ENCODE results near the gene PDZRN3.

Gene PDZRN3

DNA sequence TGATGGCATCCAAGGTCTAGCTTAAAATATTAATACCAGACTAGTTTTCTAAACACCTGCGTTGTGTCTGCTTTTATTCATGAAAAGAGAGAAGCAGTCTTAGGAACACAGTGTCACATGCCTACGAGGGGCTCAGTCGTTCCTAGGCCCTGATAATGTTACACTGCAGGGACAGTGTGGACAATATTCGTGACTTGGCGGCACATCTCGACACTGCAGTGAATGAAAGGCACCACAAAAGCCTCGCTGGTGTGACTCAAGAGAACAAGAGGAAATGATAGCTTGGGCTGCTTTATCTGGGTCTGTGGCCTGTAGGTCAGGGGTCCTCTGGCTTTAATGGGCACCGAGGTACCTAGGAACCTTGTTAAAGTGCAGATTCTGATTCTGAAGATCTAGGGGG lies 226.7 kb downstream of the PDZRN3 start:
- no peak for DNase-seq

DNA sequence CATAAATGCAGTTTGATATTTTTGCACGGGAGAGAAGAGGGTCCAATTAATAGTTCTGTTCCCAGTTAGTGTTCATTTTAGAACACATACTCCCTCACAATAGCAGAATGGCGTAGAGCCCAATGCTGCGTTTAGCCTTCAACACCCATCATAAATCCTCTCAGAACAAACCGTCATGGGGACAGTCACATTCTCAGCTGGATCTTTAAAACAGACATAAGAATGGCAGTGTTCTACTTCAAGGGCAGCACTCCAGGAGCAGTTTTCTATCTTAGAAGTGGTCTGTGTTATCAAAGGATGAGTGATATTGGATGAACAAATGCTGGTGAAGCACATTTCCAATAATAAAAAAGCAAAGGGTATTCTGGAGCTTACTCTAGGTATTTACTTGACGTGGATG lies 230.5 kb downstream of the PDZRN3 start:
- DNase-seq, result no peak

DNA sequence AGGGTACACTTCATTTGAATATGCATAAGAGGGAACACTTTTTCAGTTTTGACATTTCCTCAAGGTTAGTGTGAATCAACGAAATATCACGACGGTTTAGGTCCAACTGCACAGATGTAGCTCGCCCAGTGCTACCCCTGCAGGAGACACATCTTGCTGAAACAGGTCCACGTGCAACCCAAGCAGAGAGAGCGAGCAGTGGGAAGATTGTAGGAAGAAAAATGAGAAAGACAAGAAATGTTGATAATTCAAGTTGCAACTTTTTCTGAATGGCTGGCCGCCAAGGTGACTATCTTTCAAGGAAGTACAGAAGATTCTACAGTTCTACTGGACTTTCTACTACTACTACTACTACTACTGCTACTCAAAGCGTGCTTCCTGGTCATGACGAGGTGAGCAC lies 231.7 kb downstream of the PDZRN3 start:
- DNase-seq, result no peak

DNA sequence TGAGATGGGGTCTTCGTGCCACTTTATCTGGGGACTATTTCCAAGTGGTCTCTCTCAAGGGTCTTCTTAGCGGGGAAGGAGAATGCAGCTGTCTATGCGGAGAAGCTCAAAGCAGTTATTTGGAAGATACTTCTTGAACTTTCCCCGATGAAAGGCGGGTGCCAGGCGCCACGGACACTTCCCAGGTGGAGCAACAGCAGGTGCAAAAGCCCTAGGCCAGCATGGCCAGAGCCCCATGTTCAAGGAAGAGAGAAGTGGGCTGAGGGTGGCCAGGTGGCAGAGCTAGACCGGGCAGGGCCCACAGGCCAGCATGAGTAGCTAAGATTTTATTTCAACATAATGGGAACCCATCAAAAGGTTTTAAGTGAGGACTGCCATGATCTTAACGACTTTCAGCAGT lies 232.8 kb downstream of the PDZRN3 start:
- DNase-seq, result no peak

DNA sequence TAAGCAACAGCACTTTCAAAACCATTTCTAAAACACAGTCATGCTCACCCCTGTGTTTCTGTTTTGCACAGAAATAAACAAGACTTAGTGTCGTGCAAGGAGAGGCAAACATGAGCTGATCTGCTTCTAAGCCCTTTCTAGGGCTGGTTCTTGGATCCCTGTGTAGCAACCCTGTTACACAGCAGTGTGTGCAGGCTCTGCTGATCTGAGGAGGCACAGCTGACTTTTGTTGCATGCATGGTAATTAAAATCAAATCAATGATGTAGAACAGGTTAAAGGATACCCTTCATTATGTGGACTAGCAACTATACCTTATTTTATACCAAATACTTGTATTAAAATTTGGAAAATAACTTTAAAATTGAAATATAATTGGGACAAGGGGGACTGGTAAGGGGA lies 234.8 kb downstream of the PDZRN3 start:
- DNase-seq, result no peak

DNA sequence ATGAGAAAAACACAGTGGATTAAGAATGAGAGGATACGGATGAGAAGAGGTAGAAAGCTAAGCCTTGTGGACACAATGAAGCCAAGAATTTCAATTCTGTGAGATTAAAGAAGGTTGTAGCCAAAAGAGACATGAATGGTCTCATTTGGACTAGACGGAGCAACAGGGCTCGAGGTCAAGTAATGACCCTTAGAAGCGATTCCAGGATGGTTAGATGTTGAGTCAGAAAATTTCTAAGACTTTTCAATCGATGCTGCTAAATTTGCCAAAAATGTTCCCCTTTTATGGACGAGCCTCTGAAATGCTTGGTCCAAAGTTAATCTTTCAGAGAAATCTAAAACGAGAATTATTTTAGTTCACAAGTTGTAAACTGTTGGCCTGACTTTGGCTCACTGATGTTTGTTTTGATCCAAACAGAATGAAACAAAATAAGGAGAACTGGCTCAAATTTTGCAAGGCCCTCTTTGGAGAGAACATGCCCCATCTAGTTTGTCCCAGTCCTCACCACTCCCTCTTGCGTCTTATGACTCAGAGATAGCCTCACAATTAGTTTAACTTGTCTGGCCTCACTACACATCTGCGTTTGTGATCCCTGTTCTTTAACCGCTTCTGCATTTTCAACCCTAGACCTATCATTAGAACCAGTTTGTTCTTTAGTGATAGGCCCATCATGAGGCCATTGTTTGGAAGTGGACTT lies 235.5 kb downstream of the PDZRN3 start:
- no peak for DNase-seq

DNA sequence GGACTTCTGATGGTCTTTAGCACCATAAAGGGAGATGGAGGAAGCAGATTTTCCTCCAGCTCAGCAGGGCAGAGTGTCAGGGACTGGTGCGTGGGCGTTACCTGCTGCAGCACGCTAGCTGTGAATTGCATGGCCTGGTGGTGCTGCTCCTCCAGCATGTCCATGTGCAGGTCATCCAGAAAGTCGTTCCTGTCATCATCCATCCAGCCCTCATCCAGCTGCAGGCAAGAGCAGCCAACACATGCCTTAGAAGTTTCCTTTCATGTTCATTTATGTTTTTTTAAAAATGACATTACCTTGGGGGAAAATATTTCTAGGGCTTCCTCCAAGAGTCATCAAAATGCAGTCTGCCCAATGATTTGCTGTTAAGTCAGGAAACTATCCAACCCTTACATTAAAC lies 239.2 kb downstream of the PDZRN3 start:
- no peak for DNase-seq

DNA sequence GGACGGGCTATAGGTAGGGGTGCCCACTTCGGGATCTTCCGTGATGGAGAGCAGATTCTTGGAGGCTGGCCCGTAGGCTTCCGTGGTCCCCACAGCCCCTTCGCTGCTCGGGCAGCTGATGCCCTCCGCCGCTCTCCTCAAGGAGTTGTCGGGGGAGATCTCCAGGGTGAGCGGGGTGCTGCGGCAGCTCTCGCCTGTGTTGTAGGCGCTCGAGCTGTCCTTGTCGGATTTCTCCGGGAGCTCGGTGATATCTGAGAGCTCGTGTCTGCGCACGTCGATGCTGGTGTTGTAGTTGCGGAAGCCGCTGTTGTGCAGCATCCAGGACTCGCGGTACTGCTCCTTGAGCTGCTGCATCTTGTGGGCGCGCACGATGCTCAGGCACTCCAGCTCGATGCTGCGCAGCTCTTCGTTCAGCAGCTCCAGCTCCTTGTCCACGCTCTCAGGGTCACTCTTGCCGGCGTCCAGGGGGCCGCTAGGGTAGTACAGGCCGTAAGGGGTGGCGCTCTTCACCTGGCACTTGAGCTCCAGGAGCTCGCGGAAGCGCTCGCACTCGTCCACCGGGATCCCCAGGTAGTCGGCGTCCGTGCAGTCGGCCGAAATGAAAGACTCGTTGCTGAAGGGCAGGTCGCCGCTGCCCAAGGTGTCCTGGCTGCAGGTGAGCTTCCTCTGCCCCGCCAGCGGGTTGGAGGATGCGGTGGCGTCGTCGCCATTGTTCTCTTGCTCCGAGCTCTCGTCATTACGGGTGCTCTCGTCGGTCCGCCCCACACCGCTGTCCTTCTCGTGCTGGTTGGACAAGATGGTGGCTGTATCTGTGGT lies 240.4 kb downstream of the PDZRN3 start:
- no peak for DNase-seq

DNA sequence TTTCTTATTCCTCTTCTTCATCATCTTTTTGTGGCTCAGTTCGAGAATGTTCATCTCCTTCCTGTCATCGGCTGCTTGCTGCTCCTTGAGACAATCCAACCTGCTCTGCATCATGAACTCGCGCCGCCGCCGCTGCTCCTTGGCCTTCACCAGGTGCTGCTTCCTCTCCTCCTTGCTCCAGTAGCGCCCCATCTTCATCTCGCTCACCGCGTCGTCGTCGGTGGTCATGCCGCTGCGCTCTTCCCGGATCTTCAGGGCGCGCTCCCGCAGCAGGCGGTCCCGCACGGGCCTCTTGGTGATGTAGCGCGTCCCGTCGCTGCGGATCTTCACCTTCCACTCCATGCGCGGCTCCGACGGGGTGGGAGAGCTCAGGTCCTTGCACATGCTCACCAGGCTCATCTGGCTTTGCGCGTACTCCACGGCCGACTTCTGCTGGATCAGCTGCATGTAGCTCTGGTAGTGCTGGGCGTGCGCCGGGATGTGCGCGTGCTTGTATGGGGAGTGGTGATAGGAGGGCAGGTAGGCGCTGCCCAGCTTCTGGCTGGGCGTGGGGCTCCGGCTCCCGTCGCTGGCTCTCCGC lies 241.2 kb downstream of the PDZRN3 start:
- no peak for DNase-seq

DNA sequence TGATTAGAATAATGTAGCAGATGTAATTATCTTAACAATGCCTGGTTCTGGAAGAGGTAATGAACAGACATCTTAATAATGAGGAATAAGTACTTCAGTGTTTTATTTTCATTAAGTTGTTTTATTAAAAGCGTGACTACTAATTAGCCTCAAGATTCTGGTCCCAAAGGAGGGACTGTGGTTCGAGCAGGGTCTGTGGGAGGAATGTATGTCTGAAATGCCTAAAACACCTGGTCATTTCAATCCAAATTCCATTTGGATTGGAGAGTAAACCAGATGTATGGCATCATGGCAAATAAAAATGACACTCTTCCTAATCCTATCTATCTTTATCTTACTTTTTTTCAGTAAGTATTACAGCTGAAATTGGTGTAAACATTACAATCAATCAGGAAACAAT lies 243.2 kb downstream of the PDZRN3 start:
- DNase-seq, result no peak

DNA sequence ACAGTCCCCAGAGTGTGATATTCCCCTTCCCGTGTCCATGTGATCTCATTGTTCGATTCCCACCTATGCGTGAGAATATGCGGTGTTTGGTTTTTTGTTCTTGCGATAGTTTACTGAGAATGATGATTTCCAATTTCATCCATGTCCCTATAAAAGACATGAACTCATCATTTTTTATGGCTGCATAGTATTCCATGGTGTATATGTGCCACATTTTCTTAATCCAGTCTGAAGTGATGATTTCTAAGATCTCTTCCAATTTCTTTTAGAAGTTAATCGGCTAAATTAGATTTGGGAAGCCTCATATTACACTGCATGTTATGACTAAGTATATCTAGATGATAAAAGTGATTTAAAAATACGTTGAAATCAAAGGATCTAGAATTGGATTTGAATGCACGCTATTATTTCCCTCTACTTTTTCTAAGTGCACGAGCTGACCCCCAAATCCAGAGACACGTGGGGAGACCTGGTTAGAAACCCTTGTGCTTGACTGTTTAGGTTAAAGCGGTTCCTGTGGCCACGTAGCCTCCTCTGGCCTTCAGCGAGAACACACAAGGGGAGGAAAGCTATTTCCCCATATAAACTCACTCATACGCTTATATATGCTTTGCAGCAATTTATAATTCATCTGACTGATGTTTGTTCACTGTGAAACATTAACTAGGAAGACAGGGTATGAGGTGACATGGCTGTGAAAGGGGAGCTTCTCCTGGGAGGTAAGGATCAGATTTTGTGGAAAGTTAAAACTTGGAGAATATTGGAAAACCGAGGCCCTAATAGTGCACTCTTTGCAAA lies 243.8 kb downstream of the PDZRN3 start:
- DNase-seq, result no peak

DNA sequence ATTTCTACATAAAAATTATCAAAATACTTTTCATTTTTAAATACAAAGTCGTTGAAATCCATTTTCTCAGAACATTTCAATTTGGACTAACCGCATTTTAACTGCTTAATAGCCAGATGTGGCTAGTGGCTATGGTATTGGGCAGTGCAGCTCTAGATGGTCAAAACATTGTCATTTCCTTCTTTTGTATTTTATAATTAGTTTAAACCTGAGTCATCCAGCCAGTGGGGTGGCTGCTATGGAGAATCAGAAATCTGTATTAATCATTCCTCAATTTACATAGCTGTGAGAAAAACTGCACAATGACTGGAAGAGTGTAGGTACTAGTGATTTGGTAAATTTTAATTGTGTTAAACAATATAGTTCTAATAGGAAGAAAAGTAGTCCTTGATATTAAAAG lies 245.3 kb downstream of the PDZRN3 start:
- DNase-seq, result no peak

DNA sequence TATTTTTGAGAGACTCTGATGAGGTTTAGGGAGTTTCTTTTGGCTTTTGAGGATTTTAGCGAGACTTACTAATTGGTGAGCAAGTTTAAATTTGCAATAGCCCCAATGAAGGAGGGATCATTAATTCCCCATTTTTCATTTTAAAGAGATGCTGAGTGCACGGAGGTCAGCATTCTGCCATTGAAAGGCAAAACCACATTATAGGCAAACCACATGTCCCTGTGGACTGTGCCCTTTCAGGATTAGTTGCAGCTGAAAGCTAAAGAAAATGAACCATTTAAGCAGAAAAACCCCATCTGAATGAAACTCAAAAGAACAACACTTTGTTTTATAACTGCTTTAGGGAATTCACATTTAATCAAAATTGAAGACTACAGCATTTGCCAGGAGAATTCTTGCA lies 246.5 kb downstream of the PDZRN3 start:
- DNase-seq, result no peak

DNA sequence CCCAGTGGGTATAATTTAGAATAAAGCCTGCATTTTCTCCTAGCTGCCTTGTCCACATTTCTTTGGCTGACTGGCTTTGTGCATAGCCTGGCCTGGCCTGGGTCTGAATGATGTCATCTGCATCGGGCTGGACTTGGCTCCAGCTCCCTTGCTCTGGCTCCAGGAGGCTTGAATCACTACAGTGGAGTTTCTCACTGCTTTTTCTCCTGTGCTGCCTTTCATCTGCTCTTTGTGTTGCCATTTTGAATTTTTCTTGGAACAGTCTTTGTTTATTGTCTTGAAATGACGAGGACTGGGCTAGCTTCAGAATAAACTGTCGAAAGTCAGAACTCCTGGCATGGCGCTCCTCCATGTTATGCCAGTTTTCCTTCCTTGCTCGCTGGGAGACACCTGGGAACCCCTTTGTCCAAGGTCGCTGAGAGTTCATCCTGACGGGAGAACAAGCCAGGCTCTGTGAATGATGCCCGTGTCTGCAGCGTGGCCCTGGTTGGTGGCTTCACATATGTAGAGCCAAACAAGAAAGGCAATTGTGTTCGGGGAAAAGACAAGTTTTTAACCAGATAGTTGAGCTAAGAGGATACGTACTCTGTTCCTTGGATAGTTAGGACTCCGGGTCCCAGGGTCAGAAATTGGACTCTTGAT lies 258.9 kb downstream of the PDZRN3 start:
- DNase-seq, result peak in 49 of 56 donors; percentile 0 to 76 (median 42)

DNA sequence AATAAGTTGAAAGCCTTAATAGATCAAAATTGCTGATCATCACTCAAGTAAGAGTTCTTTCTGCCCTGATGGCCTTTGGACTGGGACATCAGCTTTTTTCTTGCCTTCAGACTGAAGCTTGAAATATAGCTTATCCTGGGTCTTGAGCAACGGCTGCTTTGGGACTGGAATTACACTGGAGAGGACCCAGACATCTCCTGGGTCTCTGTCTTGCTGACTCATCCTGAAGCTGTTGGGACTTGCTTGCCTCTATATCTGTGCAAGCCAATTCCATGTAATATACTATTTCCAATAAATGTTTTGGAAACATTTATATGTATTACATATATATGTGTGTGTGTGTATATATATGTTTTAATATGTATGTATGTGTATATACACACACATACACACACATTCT lies 260.2 kb downstream of the PDZRN3 start:
- DNase-seq, result no peak

DNA sequence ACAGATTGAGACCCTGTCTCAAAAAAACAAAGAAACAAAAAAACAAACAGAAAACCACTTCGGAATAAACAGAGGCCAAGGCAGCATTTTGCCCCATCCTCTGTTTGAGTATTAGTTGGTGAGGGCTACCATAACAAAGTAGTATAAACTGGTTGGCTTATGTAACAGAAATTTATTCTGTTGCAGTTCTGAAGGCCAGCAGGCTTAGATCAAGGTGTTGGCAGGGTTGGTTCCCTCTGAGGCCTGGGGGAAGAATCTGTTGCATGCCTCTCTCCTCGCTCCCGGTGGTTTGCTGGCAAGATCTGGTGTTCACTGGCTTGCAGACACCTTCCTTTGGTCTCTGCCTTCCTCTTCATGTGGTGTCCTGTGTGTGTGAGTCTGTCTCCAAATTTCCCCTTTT lies 261.6 kb downstream of the PDZRN3 start:
- DNase-seq, result no peak

DNA sequence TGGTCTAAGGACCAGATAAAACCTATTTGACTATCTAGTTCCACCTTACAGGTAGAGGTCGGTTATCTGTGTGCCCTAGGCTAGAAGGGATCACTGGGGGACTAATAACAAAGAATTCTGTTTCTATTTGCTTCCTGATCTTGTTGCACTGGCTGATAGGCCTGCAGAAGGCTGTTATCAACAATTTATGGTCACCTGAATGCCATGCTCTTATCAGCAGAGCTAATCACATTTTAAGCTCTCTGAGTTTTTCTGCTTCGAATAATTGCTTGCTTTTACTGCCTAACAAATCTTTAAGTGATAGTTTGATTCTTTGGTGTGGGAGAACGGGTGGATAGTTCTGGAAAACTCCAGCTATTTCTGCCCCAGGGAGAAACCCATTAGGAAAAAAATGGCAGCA lies 263.1 kb downstream of the PDZRN3 start:
- no peak for DNase-seq

DNA sequence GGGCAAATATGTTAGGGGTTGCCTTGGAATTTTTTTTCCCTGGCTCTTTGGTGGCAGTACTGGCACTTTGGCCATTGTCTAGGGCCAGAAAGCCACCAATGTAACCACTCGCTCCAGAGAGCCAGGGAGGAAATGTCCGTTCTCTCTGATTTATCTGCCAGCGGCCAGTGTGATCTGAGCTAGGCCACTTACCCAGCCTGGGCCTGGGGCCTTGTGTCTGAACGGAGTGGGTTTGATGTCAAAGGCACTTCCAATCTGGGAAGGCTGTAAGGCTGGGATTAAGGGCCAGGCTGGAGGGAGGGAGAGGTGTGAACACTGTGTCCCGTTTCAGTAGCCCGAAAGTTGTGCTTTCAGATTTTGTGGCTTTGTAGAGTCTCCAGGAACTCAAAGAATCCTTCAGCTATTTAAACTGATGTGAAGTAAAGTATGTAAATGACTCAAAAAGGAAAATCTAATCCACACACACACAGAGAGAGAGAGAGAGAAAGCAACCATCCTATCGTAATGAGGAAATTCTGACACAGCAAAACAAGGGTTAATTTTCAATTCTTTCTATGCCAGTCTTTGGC lies 271.0 kb downstream of the PDZRN3 start:
- no peak for DNase-seq

DNA sequence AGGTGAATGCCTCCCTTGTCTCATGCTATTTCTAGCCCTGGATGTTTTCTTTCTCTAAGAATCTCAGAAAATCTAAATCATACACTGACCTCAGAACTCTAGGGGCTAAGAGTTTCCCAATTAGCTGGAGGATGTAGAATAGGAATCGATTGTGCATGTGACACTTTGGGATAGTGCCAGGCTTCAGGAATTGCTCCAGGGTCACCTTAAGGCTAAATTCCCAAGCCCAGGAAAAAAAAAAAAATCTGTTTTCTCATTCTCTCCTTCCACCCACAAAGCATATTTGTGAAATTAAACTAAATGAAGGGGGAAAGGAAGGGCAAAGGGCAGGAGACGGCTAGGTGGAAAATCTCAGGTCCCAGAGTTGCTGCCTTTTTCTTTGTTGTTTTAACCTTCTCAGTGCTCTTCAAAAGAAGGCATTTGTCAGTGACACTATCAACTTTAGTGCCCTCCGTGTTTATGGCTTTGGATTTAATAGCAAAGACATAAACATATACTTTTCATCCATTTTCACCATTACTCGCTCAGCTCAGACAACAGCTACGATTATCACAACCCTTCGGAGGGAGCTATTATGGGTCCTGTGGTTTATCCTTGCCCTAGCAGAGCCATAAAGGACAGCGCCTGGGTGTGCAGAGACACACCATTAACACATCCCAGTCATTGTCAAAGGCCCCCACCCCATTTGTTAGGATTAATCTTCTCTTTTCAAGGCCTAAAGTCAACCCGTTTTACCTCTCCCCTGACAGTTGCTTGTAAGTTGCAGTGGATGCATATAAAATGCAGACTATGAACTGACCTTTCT lies 271.7 kb downstream of the PDZRN3 start:
- no peak for DNase-seq

DNA sequence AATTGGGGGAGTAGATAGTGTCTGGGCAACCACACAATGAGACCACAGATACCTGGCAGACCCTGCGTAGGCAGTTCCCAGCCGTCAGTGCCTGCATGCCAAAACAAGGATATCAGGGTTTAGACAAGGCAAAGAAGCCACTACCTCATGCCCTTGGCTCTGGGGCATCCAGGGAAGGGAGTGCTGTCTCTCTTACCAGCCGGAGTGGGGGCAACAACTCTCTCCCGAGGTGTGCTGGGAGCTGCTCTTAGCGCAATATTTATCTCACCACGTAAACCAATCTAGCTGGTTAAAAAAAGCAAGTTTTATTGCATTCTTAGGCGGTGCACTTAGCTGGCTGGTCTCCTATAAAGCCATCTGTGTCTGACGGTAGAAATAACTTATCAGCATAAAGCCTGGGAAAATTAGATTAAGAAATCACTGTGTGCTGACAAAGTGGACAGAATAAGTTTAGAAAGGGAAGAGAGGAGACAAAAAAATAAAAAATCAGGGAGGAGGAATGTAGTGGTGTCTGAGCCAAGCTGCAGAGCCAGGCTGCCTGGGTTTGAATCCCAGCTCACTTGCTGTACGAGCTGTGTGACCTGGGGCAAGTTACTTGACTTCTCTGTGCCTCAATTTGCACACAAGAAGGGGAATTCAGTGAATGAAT lies 273.2 kb downstream of the PDZRN3 start:
- no peak for DNase-seq

All from nucleus accumbens (tissue), 56 donors.